ENCODE measurements around the gene LPP. TPM values are rescaled to one million over a fixed set of nuclear protein-coding genes. Genes with fewer than 3 reads are reported as not detected.

The LPP gene
- total RNA-seq, 6 experiments from 2014 or later, result 84.1 to 121 (median 102) TPM

DNA sequence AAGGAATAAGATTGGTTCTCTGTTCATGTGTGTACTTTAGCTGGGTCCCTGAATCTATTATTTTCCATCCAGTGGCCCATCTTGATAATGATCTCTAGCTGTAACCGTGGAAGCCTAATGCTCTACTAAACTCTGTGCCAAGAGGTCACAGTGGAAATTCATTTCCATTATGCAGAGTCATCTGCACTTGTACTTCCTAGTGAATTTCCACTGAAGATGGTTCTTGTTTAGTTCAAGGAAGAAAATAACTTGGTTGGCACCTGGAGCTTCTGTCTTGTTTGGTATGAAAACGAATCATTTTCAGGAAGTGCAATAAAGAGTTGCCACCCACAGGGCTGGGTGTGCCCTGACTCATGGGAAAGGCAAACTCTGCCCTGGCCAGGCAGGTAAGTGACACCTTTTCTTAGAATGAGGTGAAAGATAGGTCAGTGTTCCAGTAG, 10.3 kb downstream of the LPP start:
- H3K4me1 Mint-ChIP-seq (ENCODE audit: low read depth), result peaks cover 53% of the 10 kb centered on the region
- H3K36me3 Mint-ChIP-seq (ENCODE audit: low read depth), result peaks cover 22% of the 10 kb centered on the region
- peak overlapping the region; percentile 49; the same call in 1 of the 2 replicates for H3K27ac Mint-ChIP-seq
- H3K9me3 Mint-ChIP-seq, result no peaks in the 10 kb centered on the region
- H3K4me3 Mint-ChIP-seq, result no peak overlapping the region
- no peaks in the 10 kb centered on the region for H3K27me3 Mint-ChIP-seq (ENCODE audit: insufficient read depth)
- TF ChIP-seq, protein P1, sequence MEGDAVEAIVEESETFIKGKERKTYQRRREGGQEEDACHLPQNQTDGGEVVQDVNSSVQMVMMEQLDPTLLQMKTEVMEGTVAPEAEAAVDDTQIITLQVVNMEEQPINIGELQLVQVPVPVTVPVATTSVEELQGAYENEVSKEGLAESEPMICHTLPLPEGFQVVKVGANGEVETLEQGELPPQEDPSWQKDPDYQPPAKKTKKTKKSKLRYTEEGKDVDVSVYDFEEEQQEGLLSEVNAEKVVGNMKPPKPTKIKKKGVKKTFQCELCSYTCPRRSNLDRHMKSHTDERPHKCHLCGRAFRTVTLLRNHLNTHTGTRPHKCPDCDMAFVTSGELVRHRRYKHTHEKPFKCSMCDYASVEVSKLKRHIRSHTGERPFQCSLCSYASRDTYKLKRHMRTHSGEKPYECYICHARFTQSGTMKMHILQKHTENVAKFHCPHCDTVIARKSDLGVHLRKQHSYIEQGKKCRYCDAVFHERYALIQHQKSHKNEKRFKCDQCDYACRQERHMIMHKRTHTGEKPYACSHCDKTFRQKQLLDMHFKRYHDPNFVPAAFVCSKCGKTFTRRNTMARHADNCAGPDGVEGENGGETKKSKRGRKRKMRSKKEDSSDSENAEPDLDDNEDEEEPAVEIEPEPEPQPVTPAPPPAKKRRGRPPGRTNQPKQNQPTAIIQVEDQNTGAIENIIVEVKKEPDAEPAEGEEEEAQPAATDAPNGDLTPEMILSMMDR (IDR thresholded peaks at IDR 0.05), result no peak
- no peak for DNase-seq

DNA sequence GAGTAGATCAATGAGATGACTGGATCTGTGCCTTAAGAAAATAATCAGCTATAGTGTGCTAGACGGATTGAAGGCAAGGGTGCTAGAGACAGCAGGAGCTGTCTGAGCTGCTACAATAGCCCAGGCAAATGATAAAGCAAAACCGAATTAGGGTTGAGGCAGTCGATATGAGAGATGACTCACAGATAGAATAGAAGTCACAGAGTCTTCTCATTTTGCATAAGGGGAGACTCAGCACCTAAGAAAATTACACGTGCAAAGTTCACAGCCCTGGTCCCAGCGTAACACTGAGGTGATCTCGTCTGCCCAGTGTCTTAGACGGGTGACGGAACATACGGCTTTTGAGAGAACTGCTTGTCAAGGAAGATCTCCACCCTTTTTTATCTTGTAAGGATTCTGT, 11.6 kb downstream of the LPP start:
- H3K36me3 Mint-ChIP-seq (ENCODE audit: low read depth), result peaks cover 18% of the 10 kb centered on the region
- H3K4me3 Mint-ChIP-seq, result no peak overlapping the region
- peak overlapping the region; percentile 19; the same call in 1 of the 2 replicates for H3K27ac Mint-ChIP-seq
- no peaks in the 10 kb centered on the region for H3K9me3 Mint-ChIP-seq
- no peaks in the 10 kb centered on the region for H3K27me3 Mint-ChIP-seq (ENCODE audit: insufficient read depth)
- H3K4me1 Mint-ChIP-seq (ENCODE audit: low read depth), result peaks cover 54% of the 10 kb centered on the region
- TF ChIP-seq, protein P1 (IDR thresholded peaks at IDR 0.05), result no peak
- DNase-seq, result no peak

DNA sequence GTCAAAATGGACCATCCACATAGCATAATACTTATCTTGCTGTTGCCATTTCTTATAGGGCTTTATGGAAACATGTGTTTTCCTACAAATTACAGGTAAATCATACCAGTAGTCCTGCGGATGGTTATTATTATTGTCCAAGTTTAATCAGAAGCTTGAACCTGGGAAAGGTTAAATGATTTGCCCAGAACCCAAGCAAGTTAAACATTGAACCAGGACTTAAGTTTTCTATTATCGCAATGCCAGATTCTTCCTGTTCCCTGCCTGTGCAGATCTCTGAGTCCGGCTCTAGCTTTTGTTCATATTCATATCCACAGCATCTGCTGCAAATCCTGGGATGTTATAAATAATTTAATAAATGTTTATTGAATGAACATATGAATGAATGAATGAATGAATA, 12.5 kb downstream of the LPP start:
- H3K4me1 Mint-ChIP-seq (ENCODE audit: low read depth), result peaks cover 57% of the 10 kb centered on the region
- TF ChIP-seq, protein P1 (IDR thresholded peaks at IDR 0.05), result no peak

DNA sequence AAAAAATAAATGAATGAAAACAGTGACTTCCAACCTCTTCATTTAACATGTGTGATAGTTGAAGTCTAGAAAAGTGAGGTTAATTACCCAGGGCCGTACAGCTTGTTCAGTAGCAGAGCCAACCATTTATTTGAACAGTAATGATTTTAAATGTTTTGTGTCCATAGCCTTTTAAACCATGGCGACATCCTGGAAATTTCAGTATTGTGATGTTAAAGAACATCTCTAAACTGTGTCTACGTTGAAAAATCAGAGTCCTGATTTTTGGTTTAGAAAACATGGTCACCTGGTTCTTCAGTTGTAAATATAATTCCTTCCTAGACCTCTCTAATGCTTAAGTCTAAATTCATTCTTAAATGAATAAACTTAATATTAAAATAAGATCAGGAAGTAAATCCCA, 14.2 kb downstream of the LPP start:
- H3K4me3 Mint-ChIP-seq, result no peak overlapping the region
- H3K4me1 Mint-ChIP-seq (ENCODE audit: low read depth), result peaks cover 53% of the 10 kb centered on the region
- H3K36me3 Mint-ChIP-seq (ENCODE audit: low read depth), result peaks cover 12% of the 10 kb centered on the region; the same call in 1 of the 2 replicates
- H3K27ac Mint-ChIP-seq, result no peak overlapping the region
- no peaks in the 10 kb centered on the region for H3K9me3 Mint-ChIP-seq
- no peak for DNase-seq
- H3K27me3 Mint-ChIP-seq (ENCODE audit: insufficient read depth), result no peaks in the 10 kb centered on the region; the same call in 1 of the 2 replicates
- TF ChIP-seq, protein P1 (IDR thresholded peaks at IDR 0.05), result no peak

More for the DNA sequence above, 12.5 kb downstream of the LPP start:
- no peak overlapping the region for H3K4me3 Mint-ChIP-seq
- peaks cover 17% of the 10 kb centered on the region; the same call in 1 of the 2 replicates for H3K36me3 Mint-ChIP-seq (ENCODE audit: low read depth)
- H3K27ac Mint-ChIP-seq, result no peak overlapping the region
- no peaks in the 10 kb centered on the region; the same call in 1 of the 2 replicates for H3K27me3 Mint-ChIP-seq (ENCODE audit: insufficient read depth)
- DNase-seq, result no peak
- no peaks in the 10 kb centered on the region for H3K9me3 Mint-ChIP-seq

DNA sequence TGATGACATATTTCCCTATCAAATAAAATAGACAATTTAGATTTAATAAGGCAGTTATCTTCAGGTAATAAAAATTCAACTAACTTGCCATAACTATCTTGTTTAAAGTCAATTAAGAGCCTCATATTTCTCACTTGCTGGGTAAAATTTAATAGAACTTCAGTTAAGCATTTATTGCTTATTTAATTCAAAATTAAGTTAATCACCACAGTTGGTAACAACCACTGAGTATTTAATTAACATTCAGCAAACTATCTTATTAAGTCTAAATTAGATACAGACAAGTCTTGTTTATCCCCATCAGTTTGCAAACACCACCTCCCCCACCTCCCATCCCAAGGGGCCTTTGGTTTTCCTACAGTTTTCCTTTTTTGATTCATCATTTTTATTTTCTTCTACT, 14.7 kb downstream of the LPP start:
- H3K4me3 Mint-ChIP-seq, result no peak overlapping the region
- no peak for DNase-seq
- peaks cover 48% of the 10 kb centered on the region for H3K4me1 Mint-ChIP-seq (ENCODE audit: low read depth)
- TF ChIP-seq, protein P1 (IDR thresholded peaks at IDR 0.05), result no peak
- H3K9me3 Mint-ChIP-seq, result no peaks in the 10 kb centered on the region
- H3K27ac Mint-ChIP-seq, result no peak overlapping the region
- no peaks in the 10 kb centered on the region; the same call in 1 of the 2 replicates for H3K27me3 Mint-ChIP-seq (ENCODE audit: insufficient read depth)
- H3K36me3 Mint-ChIP-seq (ENCODE audit: low read depth), result peaks cover 10% of the 10 kb centered on the region; the same call in 1 of the 2 replicates

Measured in HFFc6 (cell line).